Suppressor macrophage (primary cell): ENCODE results near the gene UNC93A.
A peak's percentile ranks its signal among the peaks of the same experiment; 100 is the strongest.
"Not testable (repeated sequence)": the region's sequence is repeated elsewhere in the genome, so short reads cannot be mapped to it uniquely, and the experiment has no call there.

Experiments used
- DNase-seq, 4 experiments: peaks; one replicate each; pipeline ENCODE4 v3.0.0-alpha.2; 2020 to 2022

The UNC93A gene

GRCh38 chr6:167341665-167342655 is 50.8 kb downstream of the UNC93A start:
- no peak for DNase-seq

GRCh38 chr6:167342879-167343610 is 51.9 kb downstream of the UNC93A start:
- DNase-seq = no peak

DNA sequence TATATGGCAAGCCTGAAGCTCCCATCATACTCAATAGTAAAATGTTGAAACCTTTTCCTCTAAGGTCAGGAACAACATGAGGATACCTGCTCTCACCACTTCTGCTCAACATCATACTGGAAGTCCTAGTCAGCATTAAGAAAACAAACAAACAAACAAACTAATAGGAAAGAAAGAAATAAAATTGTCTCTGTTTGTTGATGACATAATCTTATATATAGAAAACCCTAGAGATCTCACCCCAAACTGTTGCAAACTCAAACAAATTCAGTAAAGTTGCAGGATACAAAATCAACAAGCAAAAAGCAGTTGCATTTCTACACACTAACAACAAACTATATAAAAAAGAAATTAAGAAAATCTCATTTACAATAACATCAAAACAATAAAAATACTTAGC is 54.2 kb downstream of the UNC93A start:
- no peak for DNase-seq

- no peak for DNase-seq
These were observed 54.8 kb downstream of the UNC93A start for GRCh38 chr6:167345960-167346359.

DNA sequence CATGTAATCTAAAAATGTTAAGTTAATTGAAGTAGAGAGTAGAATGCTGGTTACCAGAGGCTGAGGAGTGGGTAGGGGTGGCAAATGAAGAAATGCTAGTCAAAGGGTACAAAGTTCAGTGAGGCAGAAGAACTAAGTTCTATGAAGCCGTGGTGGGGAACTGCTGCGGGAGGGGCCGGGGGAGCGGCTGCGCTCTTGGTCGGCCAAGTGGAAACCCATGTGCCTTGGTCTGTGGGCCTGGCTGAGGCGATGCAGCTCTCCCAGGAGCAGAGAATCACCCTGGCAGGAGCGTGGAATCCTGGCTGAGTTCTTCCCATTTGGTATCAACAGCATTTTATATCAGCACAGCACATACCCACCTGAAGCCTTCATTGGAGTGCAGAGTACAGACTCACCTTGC is 56.1 kb downstream of the UNC93A start:
- no peak for DNase-seq

GRCh38 chr6:167349631-167350274 is 58.6 kb downstream of the UNC93A start:
- no peak for DNase-seq

DNA sequence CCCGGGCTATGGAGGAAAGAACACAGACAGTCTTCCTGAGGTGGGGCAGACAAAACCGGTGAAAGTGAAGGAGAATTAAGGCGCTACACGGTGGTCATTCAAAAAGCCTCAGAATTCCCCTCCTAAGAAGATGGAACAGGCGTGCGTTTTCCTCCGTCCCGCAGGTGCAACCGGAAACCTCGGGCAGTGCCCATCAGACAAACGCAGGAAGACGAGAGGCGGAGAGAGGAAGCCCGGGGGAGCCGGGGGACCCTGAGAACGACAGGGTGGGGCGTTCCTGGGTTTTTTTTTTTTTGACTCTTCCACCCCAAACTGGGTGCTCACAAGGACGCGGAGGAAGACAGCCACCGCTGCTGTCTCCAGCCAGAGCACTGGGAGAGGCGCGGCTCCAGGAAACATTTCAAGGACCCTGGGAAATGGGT is 59.2 kb downstream of the UNC93A start:
- no peak for DNase-seq

- peak; percentile 25 to 67 (median 51) for DNase-seq
These were observed 59.9 kb downstream of the UNC93A start for GRCh38 chr6:167350731-167351655.

DNA sequence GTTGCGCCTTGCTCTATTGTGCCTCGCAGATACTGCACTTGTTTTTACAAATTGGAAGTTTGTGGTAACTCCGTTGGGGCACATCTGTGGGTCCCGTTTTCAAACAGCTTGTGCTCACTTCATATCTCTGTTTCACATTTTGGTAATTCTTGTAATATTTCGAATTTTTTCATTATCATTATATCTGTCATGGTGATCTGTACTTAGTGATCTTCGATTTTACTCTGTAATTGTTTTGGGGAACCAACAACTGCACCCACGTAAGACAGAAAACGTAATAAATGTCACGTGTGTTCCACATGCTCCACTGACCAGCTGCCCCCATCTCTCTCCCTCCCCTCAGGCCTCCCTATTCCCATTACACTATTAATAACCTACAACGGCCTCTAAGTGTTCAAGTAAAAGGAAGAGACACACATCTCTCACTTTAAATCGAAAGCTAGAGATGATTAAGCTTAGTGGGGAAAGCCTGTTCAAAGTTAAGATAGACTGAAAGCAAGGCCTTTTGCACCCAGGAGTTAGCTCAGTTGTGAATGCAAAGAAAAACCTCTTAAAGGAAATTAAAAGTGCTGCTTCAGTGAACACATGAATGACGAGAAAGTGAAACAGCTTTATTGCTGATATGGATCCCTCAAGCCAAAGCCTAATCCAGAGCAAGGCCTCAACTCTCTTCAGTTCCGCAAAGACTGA is 60.7 kb downstream of the UNC93A start:
- no peak for DNase-seq

- DNase-seq = no peak
These were observed 65.8 kb downstream of the UNC93A start for GRCh38 chr6:167356874-167357273.

GRCh38 chr6:167358394-167358793 is 67.3 kb downstream of the UNC93A start:
- DNase-seq = not testable (repeated sequence)

GRCh38 chr6:167361170-167361569 is 70.1 kb downstream of the UNC93A start:
- DNase-seq = not testable (repeated sequence)
